Stimulated activated naive CD8-positive, alpha-beta T cell treated with anti-CD3 and anti-CD28 coated beads, Interleukin-15, Interleukin-2, amounts not matched to agents 100 ng/mL and 50 ng/mL, for 24 hours (primary cell): ENCODE results near the gene SLC25A42.
"Not testable (repeated sequence)": the region's sequence is repeated elsewhere in the genome, so short reads cannot be mapped to it uniquely, and the experiment has no call there.

Experiments
- H3K27ac Mint-ChIP-seq: one replicate; pipeline ENCODE4 v1.8.0; 2021; ENCODE audit warnings: mild to moderate bottlenecking, mixed read lengths
- H3K27me3 Mint-ChIP-seq: one replicate; pipeline ENCODE4 v1.8.0; 2021; ENCODE audit warnings: mixed read lengths
- H3K36me3 Mint-ChIP-seq: one replicate; pipeline ENCODE4 v1.8.0; 2021; ENCODE audit warnings: low read depth, mixed read lengths
- H3K4me1 Mint-ChIP-seq: one replicate; pipeline ENCODE4 v1.8.0; 2021; ENCODE audit warnings: low read depth, mixed read lengths
- H3K4me3 Mint-ChIP-seq: one replicate; pipeline ENCODE4 v1.8.0; 2021; ENCODE audit warnings: mild to moderate bottlenecking, mixed read lengths
- H3K9me3 Mint-ChIP-seq: one replicate; pipeline ENCODE4 v1.8.0; 2021; ENCODE audit warnings: mixed read lengths

Gene SLC25A42

GRCh38 chr19:19098703-19099632 is 35.2 kb downstream of the SLC25A42 start:
- Mint-ChIP-seq H3K36me3 (peaks cover 4% of the 10 kb centered on the region), H3K27ac (no peak overlapping the region), H3K4me3 (no peak overlapping the region), H3K4me1 (no peaks in the 10 kb centered on the region), H3K27me3 (no peaks in the 10 kb centered on the region), H3K9me3 (no peaks in the 10 kb centered on the region)

GRCh38 chr19:19101540-19101939 is 37.7 kb downstream of the SLC25A42 start:
- H3K27me3 Mint-ChIP-seq: no peaks in the 10 kb centered on the region
- no peak overlapping the region for H3K4me3 Mint-ChIP-seq
- H3K36me3 Mint-ChIP-seq: peaks cover 4% of the 10 kb centered on the region
- no peaks in the 10 kb centered on the region for H3K9me3 Mint-ChIP-seq
- H3K27ac Mint-ChIP-seq: no peak overlapping the region
- no peaks in the 10 kb centered on the region for H3K4me1 Mint-ChIP-seq

- not testable (repeated sequence) for H3K27ac Mint-ChIP-seq, H3K27me3 Mint-ChIP-seq, H3K4me3 Mint-ChIP-seq, H3K9me3 Mint-ChIP-seq, H3K4me1 Mint-ChIP-seq, H3K36me3 Mint-ChIP-seq
Observed at GRCh38 chr19:19102566-19102965, 38.8 kb downstream of the SLC25A42 start.

- H3K4me3 Mint-ChIP-seq: no peak overlapping the region
- H3K27me3 Mint-ChIP-seq: no peaks in the 10 kb centered on the region
- H3K36me3 Mint-ChIP-seq: no peaks in the 10 kb centered on the region
- H3K4me1 Mint-ChIP-seq: no peaks in the 10 kb centered on the region
- no peaks in the 10 kb centered on the region for H3K9me3 Mint-ChIP-seq
- H3K27ac Mint-ChIP-seq: no peak overlapping the region
Observed at GRCh38 chr19:19103167-19103566, 39.4 kb downstream of the SLC25A42 start.

GRCh38 chr19:19105365-19106055 is 41.7 kb downstream of the SLC25A42 start:
- H3K4me3 Mint-ChIP-seq: no peak overlapping the region

GRCh38 chr19:19106056-19106551 is 42.3 kb downstream of the SLC25A42 start:
- H3K36me3 Mint-ChIP-seq: no peaks in the 10 kb centered on the region
- H3K4me3 Mint-ChIP-seq: no peak overlapping the region
- no peak overlapping the region for H3K27ac Mint-ChIP-seq

More at GRCh38 chr19:19105365-19106055, 41.7 kb downstream of the SLC25A42 start:
- Mint-ChIP-seq H3K27ac (no peak overlapping the region), H3K27me3 (no peaks in the 10 kb centered on the region), H3K9me3 (no peaks in the 10 kb centered on the region), H3K36me3 (no peaks in the 10 kb centered on the region), H3K4me1 (no peaks in the 10 kb centered on the region)

GRCh38 chr19:19106938-19107337 is 43.1 kb downstream of the SLC25A42 start:
- not testable (repeated sequence) for H3K4me3 Mint-ChIP-seq, H3K9me3 Mint-ChIP-seq, H3K4me1 Mint-ChIP-seq, H3K27ac Mint-ChIP-seq, H3K36me3 Mint-ChIP-seq, H3K27me3 Mint-ChIP-seq

More at GRCh38 chr19:19106056-19106551, 42.3 kb downstream of the SLC25A42 start:
- H3K4me1 Mint-ChIP-seq: no peaks in the 10 kb centered on the region
- no peaks in the 10 kb centered on the region for H3K27me3 Mint-ChIP-seq
- no peaks in the 10 kb centered on the region for H3K9me3 Mint-ChIP-seq

GRCh38 chr19:19107654-19108053 is 43.9 kb downstream of the SLC25A42 start:
- Mint-ChIP-seq H3K9me3 (no peaks in the 10 kb centered on the region), H3K27ac (no peak overlapping the region)

GRCh38 chr19:19109601-19110000 is 45.8 kb downstream of the SLC25A42 start:
- peaks cover 4% of the 10 kb centered on the region for H3K4me1 Mint-ChIP-seq
- H3K27ac Mint-ChIP-seq: no peak overlapping the region
- no peaks in the 10 kb centered on the region for H3K27me3 Mint-ChIP-seq
- no peaks in the 10 kb centered on the region for H3K9me3 Mint-ChIP-seq
- no peaks in the 10 kb centered on the region for H3K36me3 Mint-ChIP-seq
- H3K4me3 Mint-ChIP-seq: no peak overlapping the region

More at GRCh38 chr19:19107654-19108053, 43.9 kb downstream of the SLC25A42 start:
- H3K27me3 Mint-ChIP-seq: no peaks in the 10 kb centered on the region
- no peak overlapping the region for H3K4me3 Mint-ChIP-seq
- peaks cover 4% of the 10 kb centered on the region for H3K4me1 Mint-ChIP-seq
- H3K36me3 Mint-ChIP-seq: no peaks in the 10 kb centered on the region

- Mint-ChIP-seq H3K36me3 (no peaks in the 10 kb centered on the region), H3K9me3 (no peaks in the 10 kb centered on the region), H3K4me3 (no peak overlapping the region), H3K4me1 (peaks cover 4% of the 10 kb centered on the region), H3K27me3 (no peaks in the 10 kb centered on the region), H3K27ac (no peak overlapping the region)
Observed at GRCh38 chr19:19110410-19111135, 46.8 kb downstream of the SLC25A42 start.

- no peaks in the 10 kb centered on the region for H3K27me3 Mint-ChIP-seq
- H3K4me3 Mint-ChIP-seq: no peak overlapping the region
- H3K4me1 Mint-ChIP-seq: peaks cover 4% of the 10 kb centered on the region
- no peaks in the 10 kb centered on the region for H3K9me3 Mint-ChIP-seq
- no peak overlapping the region for H3K27ac Mint-ChIP-seq
- H3K36me3 Mint-ChIP-seq: no peaks in the 10 kb centered on the region
Observed at GRCh38 chr19:19111136-19111835, 47.5 kb downstream of the SLC25A42 start.

- H3K27me3 Mint-ChIP-seq: no peaks in the 10 kb centered on the region
- H3K4me1 Mint-ChIP-seq: peaks cover 4% of the 10 kb centered on the region
- H3K9me3 Mint-ChIP-seq: no peaks in the 10 kb centered on the region
- no peaks in the 10 kb centered on the region for H3K36me3 Mint-ChIP-seq
- H3K27ac Mint-ChIP-seq: no peak overlapping the region
- no peak overlapping the region for H3K4me3 Mint-ChIP-seq
Observed at GRCh38 chr19:19111967-19112580, 48.3 kb downstream of the SLC25A42 start.

GRCh38 chr19:19113040-19113626 is 49.3 kb downstream of the SLC25A42 start:
- H3K9me3 Mint-ChIP-seq: no peaks in the 10 kb centered on the region
- H3K36me3 Mint-ChIP-seq: no peaks in the 10 kb centered on the region
- H3K4me1 Mint-ChIP-seq: peaks cover 4% of the 10 kb centered on the region
- H3K27me3 Mint-ChIP-seq: no peaks in the 10 kb centered on the region
- H3K4me3 Mint-ChIP-seq: no peak overlapping the region
- H3K27ac Mint-ChIP-seq: no peak overlapping the region

- H3K27ac Mint-ChIP-seq: no peak overlapping the region
- no peak overlapping the region for H3K4me3 Mint-ChIP-seq
- H3K27me3 Mint-ChIP-seq: no peaks in the 10 kb centered on the region
- H3K9me3 Mint-ChIP-seq: no peaks in the 10 kb centered on the region
- H3K4me1 Mint-ChIP-seq: peaks cover 4% of the 10 kb centered on the region
- peaks cover 7% of the 10 kb centered on the region for H3K36me3 Mint-ChIP-seq
Observed at GRCh38 chr19:19115954-19116353, 52.2 kb downstream of the SLC25A42 start.
